Prostate gland (tissue), 2 donors: ENCODE measurements around the gene CORO2B. TPM values are rescaled to one million over a fixed set of nuclear protein-coding genes. Genes with fewer than 3 reads are reported as not detected.
"Not testable (repeated sequence)": the region's sequence is repeated elsewhere in the genome, so short reads cannot be mapped to it uniquely, and the experiment has no call there.

Experiments
- DNase-seq: peaks from one replicate; pipeline ENCODE4 v3.0.0-alpha.2; 2019; ENCODE audit warnings: low spot score
- H3K27ac ChIP-seq, 2 donors: fragments of 200-600 bp; sonication (generic); 2 replicates each; pipeline ENCODE4 v1.5.1; 2017 to 2019
- H3K27me3 ChIP-seq: fragments of 200-600 bp; sonication (generic); replicated peaks from 2 replicates; pipeline ENCODE4 v1.5.1; 2019; ENCODE audit not compliant: insufficient read depth
- H3K36me3 ChIP-seq, 2 donors: fragments of 200-600 bp; sonication (generic); 1 replicate in 1 of 2; 2 replicates in 1 of 2; pipeline versions ENCODE4 v1.5.1 to v1.8.1; 2017 to 2019
- H3K4me1 ChIP-seq: fragments of 200-600 bp; sonication (generic); replicated peaks from 2 replicates; pipeline ENCODE4 v1.5.1; 2019
- H3K4me3 ChIP-seq, 2 donors: fragments of 200-600 bp; sonication (generic); 2 replicates each; pipeline ENCODE4 v1.5.1; 2017 to 2019
- H3K9me3 ChIP-seq: fragments of 200-600 bp; sonication (generic); 2 replicates; pipeline ENCODE4 v1.5.1; 2017
- POLR2A ChIP-seq: fragments of 450-650 bp; IDR thresholded peaks from one replicate; pipeline ENCODE4 v1.6.1; 2016; ENCODE audit warnings: antibody characterized with exemption, mild to moderate bottlenecking
- POLR2AphosphoS5 ChIP-seq: sonication (generic); formaldehyde crosslinking; IDR thresholded peaks from one replicate; pipeline ENCODE4 v1.6.1; 2017; ENCODE audit warnings: antibody characterized with exemption
- WGBS: methylation state at CpG from one replicate; pipeline ENCODE4 v1.1.5; 2018; 5-methylcytosine and 5-hydroxymethylcytosine counted together
- intact Hi-C: fragments of 100-400 bp; cut with DNase I; formaldehyde crosslinking; loops from one replicate; pipeline ENCODE4 v1.14.2; 2022
- total RNA-seq, 2 donors: library from RNA; depleted of rRNA; stranded (reverse); fragments of >200 nt; gene quantifications; one replicate each; pipeline ENCODE4 v1.1.0, GENCODE V29; 2016
- TF ChIP-seq, protein P1 (sequence below), 4 experiments: fragments of 200-600 bp in 2 of 4; fragments of 450-650 bp in 2 of 4; sonication (generic) in 2 of 4; IDR thresholded peaks; 1 replicate in 3 of 4; 2 replicates in 1 of 4; pipeline ENCODE4 v1.5.1; 2016 to 2019; ENCODE audit warnings: antibody characterized with exemption in 4 of 4, mild to moderate bottlenecking in 2 of 4, moderate library complexity in 2 of 4

The CORO2B gene
- total RNA-seq, 2 donors from 2014 or later, result 0.50 to 1.4 TPM

DNA sequence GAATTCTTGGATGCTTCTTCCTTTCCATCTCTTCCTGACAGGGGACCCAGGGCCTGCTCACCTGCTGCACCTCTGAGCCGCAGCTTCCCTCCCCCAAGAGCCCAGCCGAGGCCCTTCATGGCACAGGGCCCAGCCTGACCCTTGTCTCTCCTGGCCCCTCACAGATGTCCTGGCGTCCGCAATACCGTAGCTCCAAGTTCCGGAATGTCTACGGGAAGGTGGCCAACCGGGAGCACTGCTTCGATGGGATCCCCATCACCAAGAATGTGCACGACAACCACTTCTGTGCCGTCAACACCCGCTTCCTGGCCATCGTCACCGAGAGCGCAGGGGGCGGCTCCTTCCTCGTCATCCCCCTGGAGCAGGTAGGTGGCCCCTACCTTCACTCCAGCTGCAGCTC, 66.2 kb downstream of the CORO2B start:
- Histone ChIP-seq H3K27ac (no peak overlapping the region), H3K4me1 (no peaks in the 10 kb centered on the region), H3K27me3 (no peaks in the 10 kb centered on the region), H3K9me3 (no peaks in the 10 kb centered on the region), H3K4me3 (no peak overlapping the region), H3K36me3 (no peaks in the 10 kb centered on the region)
- DNase-seq, result no peak
- TF ChIP-seq POLR2A, result no peak
- no peak for TF ChIP-seq POLR2AphosphoS5
- TF ChIP-seq, protein P1, sequence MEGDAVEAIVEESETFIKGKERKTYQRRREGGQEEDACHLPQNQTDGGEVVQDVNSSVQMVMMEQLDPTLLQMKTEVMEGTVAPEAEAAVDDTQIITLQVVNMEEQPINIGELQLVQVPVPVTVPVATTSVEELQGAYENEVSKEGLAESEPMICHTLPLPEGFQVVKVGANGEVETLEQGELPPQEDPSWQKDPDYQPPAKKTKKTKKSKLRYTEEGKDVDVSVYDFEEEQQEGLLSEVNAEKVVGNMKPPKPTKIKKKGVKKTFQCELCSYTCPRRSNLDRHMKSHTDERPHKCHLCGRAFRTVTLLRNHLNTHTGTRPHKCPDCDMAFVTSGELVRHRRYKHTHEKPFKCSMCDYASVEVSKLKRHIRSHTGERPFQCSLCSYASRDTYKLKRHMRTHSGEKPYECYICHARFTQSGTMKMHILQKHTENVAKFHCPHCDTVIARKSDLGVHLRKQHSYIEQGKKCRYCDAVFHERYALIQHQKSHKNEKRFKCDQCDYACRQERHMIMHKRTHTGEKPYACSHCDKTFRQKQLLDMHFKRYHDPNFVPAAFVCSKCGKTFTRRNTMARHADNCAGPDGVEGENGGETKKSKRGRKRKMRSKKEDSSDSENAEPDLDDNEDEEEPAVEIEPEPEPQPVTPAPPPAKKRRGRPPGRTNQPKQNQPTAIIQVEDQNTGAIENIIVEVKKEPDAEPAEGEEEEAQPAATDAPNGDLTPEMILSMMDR (IDR thresholded peaks at IDR 0.05), result no peak
- intact Hi-C loops, result no loop called here
- WGBS, result 89% methylated on average over 17 of the region's 17 CpGs

DNA sequence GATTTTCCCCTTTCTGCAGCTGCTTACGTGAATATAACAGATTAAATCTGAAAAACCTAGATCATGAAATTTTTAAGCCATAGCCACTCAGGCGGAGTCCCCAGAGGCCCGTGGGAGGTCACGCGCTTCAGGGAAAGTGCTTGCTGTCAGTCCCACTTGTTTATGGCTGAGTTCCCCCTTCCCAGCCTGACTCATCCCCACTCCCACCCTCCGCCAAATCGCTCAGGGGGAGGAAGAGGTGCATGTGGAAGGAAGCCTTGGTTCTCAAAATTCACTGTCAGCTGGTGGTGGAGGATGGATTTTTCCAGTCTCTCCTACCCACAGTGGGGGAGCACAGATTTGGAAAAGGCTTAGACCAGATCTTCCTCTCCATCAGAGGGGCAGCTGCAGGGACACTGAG, 67.4 kb downstream of the CORO2B start:
- no peaks in the 10 kb centered on the region for H3K27me3 ChIP-seq
- whole genome bisulfite sequencing, result 79% methylated on average over 7 of the region's 7 CpGs
- no peaks in the 10 kb centered on the region for H3K9me3 ChIP-seq
- no peak overlapping the region for H3K27ac ChIP-seq
- TF ChIP-seq, protein P1 (IDR thresholded peaks at IDR 0.05), result no peak
- TF ChIP-seq POLR2AphosphoS5, result no peak
- H3K4me3 ChIP-seq, result no peak overlapping the region
- intact Hi-C loops, result no loop called here
- H3K36me3 ChIP-seq, result no peaks in the 10 kb centered on the region
- H3K4me1 ChIP-seq, result no peaks in the 10 kb centered on the region
- no peak for DNase-seq

DNA sequence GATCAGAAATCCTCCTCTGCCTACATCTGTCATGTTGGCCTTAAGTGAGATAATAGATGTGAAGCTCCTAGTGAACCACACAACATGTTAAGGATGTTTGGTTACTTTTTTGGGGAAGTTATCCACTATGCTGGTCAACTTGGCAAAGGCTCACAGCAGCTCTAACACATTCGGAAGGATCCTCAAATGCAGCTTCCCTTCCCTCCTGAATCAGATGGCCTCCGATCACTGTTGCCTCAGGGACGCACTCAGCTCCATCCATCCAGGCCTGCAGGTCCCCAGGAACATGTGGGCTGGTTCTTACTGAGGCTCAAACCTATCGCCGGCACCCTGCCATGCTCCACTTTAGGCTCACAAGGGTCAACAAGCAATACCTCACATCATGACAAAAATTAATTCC, 67.9 kb downstream of the CORO2B start:
- TF ChIP-seq POLR2AphosphoS5 (no peak), POLR2A (no peak)
- TF ChIP-seq, protein P1 (IDR thresholded peaks at IDR 0.05), result no peak
- Histone ChIP-seq H3K27me3 (no peaks in the 10 kb centered on the region), H3K4me3 (no peak overlapping the region), H3K9me3 (no peaks in the 10 kb centered on the region), H3K36me3 (no peaks in the 10 kb centered on the region), H3K27ac (no peak overlapping the region), H3K4me1 (no peaks in the 10 kb centered on the region)
- DNase-seq, result no peak
- intact Hi-C loops, result no loop called here
- WGBS, result 93% methylated on average over 5 of the region's 5 CpGs

DNA sequence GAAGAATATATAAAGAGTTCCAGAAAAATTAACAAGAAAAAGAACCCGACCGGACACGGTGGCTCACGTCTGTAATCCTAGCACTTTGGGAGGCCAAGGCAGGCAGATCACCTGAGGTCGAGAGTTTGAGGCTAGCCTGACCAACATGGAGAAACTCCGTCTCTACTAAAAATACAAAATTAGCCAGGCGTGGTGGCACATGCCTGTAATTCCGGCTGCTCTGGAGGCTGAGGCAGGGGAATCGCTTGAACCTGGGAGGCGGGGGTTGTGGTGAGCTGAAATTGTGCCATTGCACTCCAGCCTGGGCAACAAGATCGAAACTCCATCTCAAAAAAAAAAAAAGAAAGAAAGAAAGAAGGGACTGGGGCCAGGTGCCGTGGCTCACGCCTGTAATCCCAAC, 68.6 kb downstream of the CORO2B start:
- DNase-seq, H3K9me3 ChIP-seq, H3K27ac ChIP-seq, intact Hi-C loops, H3K4me1 ChIP-seq, H3K36me3 ChIP-seq, H3K27me3 ChIP-seq, H3K4me3 ChIP-seq: not testable (repeated sequence)
- WGBS, result 92% methylated on average over 13 of the region's 13 CpGs

DNA sequence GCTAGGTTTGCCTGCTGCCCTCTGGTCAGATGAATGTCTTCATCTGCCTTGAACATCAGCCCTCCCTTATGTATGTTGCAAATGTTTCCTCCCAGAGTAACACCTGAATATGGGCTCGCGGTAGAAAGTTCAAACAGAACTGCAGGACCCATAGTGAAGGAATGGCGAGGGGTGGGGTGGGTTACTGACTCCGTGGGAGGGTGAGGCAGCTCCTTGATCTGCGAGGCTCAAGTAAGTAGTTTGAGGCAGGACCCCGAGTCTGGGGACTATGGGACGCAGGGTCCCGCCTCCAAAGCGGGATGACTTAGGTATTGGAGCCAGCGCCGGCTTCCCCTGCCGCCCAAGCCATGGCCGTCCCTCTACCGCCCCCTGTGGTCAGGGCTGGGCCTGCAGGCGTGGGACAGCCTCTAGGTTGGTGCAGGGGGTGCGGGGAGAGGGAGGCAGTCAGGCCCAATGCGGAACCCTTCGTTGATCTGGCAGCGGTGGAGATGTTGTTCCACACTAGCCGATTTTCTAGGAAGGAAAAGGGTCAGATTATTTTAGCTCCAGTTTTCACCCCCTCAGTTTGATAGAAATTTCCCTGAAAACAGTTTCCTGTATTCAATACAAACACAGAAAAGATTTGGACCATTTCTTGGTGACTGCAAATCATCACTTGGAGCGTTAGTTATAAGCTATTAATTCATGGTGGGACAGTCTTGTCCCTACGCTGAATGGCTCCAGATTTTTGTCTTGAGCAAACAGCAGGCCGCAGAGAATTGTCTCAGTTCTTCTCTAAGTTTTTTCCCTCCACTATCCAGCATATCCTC, 72.3 kb downstream of the CORO2B start:
- 76% methylated on average over 23 of the region's 23 CpGs for WGBS
- H3K4me1 ChIP-seq, result no peaks in the 10 kb centered on the region
- no peaks in the 10 kb centered on the region for H3K36me3 ChIP-seq
- DNase-seq, result no peak
- H3K4me3 ChIP-seq, result no peak overlapping the region
- H3K27me3 ChIP-seq, result no peaks in the 10 kb centered on the region
- no peaks in the 10 kb centered on the region for H3K9me3 ChIP-seq
- no peak overlapping the region for H3K27ac ChIP-seq
- TF ChIP-seq POLR2A (no peak), POLR2AphosphoS5 (no peak)
- TF ChIP-seq, protein P1 (IDR thresholded peaks at IDR 0.05), result peak in 2 of 4 experiments; percentile 18 to 25
- intact Hi-C loops, result no loop called here
